ENCODE results near the gene CSRNP2.

The CSRNP2 gene

DNA sequence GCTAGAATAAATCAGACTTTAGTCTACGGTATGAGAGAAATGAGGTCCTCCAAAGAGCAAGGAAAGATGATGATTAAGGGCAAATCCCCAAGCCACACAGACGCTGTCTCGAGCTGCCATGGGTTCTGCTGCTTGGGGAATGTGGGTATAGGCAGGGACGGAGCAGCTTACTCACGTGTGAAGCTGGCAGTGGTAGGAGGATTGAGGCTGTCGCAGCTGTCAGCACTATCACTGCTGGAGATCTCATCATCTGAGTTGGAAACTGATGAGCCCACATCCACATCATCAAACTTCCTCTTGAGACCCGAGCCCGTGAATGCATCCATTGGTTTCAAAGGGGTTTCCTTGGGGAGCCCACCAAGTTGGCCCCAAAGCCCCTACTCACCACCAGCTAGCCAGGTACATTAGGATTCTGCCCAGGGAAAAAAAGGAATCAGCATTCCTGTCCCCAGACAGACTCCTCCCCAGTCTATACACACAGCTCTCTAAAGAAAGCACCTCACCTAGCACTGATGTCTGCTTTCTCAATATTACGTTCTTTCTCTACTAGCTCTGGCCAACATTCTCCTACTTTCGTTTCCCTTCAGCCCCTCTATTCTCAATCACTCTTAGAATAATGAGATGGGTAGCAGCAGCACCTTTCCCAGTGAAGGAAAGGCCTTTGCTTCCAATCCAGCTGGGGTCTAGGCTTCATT, 7.0 kb downstream of the CSRNP2 start:
- DNase-seq: no peak

DNA sequence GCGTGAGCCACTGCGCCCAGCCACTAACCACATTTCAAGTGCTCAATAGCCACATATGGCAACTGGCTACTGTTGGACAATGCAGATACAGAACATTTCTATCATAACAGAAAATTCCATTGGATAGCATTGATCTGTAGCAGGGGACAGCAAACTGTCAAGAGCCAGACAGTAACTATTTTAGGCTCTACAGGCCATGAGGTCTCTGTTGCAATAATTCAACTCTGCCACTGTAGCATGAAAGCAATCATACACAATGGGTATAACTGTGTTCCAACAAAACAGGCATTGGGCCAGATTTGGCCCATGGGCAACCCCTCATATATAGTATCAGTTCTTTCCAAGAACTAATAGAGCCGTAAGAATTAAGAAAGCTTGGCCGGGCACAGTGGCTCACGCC, 8.0 kb downstream of the CSRNP2 start:
- DNase-seq: no peak

DNA sequence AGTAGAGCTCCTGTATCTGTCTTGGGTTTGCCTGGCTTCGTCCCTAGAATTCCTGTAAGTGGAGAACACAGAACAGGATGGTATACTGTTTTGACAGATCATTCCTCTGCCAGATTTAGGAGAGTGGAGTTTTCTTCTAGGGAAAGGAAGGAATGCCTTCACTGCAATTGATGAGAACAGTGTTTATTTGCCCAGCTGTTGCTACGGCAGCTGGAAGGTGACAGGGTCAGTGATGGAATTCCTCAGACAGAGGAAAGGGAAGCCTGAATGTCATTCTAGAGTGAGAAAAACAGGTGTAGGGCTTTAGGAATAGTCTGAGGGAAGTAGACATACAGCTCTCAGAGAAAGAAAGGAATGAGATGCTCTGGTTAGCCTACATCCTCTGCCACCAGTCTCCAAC, 11.7 kb downstream of the CSRNP2 start:
- DNase-seq: no peak

DNA sequence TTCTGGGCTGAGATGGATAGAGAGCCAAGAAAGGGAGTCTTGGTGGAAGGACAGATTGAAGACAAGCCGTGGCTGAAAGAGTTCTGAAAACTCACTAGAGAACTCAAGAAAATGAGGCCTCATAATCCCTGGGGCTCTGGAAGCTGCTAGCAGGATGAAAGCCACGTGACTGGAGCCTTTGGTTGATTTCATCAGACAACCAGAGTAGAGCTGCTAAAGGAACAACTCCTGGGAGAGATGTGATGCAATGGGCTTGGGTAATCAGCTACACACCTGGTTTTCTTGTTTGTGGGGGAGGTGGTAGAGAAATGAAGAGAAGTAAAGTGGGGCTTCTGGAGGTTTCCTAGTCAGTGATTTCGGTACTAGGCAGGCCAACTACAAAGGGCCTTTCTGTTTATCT, 13.4 kb downstream of the CSRNP2 start:
- no peak for DNase-seq

GRCh38 chr12:51067771-51068170, 15.6 kb downstream of the CSRNP2 start:
- DNase-seq: no peak

GRCh38 chr12:51067229-51067628, 16.2 kb downstream of the CSRNP2 start:
- no peak for DNase-seq

DNA sequence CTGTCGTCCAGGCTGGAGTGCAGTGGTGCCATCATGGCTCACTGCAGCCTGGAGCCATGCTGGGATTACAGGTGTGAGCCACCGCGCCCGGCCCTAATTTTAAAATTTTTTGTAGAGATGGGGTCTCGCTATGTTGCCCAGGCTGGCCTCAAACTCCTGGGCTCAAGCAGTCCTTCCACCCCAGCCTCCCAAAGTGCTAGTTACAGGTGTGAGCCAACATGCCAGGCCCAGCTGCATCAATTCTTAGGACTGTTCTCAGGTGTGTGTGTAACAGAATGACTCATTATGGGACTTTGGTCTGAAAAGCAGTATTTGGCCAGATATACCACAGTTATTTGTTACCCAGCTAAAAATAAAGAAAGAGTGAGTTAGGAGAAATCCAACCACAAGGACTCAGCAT, 17.9 kb downstream of the CSRNP2 start:
- no peak for DNase-seq

DNA sequence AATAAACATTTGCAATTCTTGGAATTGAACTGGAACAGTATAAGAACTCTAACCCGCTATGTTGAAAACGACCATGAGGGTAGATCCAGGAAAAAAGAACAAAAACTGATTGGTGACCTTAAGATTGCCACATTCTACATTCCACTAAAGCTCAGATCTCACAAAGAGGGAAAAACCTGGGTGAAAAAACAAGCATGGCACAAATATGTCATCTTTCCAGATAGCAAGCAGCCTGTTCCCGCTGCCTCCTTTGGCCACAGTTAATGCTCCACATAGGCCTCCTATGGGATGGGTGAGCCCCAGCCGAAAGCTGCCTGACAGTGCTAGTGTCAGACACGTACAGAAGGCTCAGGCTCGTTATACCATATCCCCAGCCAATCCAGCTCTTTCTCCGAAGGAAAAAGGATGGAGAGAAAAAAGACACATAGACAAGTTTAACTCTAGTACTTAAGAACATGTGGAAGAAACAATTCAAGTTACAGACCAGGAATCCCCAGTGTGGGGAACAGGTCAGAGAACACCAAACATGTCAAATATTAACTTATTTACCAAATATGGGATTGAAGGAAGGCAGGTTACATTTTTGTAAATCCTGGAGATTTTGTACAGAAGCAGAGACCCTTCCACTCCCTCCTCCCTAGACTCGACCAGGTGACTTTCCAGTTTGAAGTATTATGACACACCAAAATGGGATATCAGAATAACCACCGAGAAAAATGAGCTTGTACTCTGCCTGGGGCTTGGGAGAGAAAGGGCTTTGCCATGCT, 20.6 kb downstream of the CSRNP2 start:
- DNase-seq: no peak

DNA sequence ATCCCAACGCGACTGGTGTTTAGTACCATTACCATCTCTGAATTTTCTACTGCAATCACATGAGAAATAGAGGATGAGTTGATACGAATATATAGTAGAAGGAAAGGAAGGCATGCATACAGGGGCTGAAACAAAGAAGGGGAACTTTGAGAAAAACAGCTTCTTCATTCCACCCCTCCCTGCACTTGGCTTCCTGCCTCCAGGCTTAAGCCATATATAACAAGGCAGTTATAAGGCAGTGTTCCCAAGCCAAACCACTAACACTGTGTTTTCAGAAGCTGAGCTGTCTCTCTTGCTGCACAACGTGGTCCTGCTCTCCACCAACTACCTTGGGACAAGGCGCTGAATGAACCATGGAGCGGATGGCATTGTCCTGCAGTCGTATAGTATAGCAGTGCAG, 24.3 kb downstream of the CSRNP2 start:
- no peak for DNase-seq

- DNase-seq: no peak
Observed at GRCh38 chr12:51056242-51056641, 27.2 kb downstream of the CSRNP2 start.

GRCh38 chr12:51055060-51055459, 28.3 kb downstream of the CSRNP2 start:
- DNase-seq: no peak

GRCh38 chr12:51051787-51052186, 31.6 kb downstream of the CSRNP2 start:
- DNase-seq: no peak

GRCh38 chr12:51049525-51049924, 33.9 kb downstream of the CSRNP2 start:
- no peak for DNase-seq

DNA sequence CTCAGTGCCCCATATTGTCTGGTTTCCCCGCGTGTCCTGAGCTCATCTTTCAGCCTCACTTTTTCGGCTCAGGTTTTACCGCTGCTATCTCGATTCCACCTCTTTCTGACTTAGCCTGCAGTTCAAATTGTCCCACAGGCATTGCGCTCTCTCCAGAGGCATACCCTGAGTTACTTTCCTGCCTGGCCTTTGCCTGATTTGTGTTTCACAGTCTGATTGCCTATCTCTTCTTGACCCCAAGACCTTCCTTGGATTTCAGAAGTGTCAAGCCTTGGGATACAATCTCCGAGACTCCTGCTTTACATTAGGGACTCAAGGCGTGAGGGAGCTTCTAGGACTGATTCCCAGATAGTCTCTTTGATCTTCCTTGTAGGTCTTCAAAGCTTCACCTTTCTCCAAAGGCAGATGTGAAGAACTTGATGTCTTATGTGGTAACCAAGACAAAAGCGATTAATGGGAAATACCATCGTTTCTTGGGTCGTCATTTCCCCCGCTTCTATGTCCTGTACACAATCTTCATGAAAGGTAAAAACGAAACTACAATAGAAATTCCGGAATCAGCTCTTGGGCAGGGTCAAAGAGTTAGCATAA, 34.6 kb downstream of the CSRNP2 start:
- DNase-seq: no peak

DNA sequence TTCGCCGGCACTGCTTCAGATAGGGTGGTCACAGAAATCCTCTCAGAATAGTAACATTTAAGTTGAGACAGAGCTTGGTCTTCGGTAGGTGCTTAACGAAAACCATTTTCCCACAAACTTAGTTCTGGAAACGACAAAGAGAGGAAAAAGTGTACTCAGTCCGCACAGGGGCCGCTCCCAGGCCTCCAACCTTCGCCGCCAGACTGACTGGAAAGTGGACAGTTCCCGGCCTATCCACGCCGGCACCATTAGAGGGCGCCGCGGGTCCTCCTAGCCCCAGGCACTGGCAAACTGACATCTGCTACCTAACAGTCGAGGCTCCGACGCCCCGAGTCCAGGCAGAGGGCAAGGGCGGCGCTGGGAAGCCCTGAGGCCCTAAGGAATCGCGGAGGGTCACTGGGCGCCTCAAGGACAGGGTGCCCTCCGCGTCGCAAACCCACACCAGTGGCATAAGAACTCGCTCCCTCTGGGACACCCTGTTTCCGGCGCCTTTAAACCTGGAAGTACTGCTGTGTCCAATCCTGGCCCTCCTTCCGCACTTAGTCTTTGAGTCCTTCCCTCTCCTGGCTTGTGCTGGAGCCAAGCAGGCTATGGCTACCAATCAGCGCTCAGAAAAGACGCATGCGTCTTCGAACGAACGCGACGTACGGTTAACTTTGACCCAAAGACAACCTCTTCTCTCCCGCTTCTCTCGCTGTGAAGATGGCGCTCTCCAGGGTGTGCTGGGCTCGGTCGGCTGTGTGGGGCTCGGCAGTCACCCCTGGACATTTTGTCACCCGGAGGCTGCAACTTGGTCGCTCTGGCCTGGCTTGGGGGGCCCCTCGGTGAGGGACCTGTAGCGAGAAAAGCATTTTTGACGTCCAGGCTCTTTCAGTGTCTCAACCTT, 35.5 kb downstream of the CSRNP2 start, which contains the start of gene LETMD1:
Gene LETMD1 (plus strand): TSS at position 673 of the 886 bp plus-strand sequence. CDS start 30 bp downstream, at position 703.
- DNase-seq: peak; percentile 97

- no peak for DNase-seq
Observed at GRCh38 chr12:51036279-51036678, 47.1 kb downstream of the CSRNP2 start.

- no peak for DNase-seq
Observed at GRCh38 chr12:51033457-51034089, 49.8 kb downstream of the CSRNP2 start.

DNA sequence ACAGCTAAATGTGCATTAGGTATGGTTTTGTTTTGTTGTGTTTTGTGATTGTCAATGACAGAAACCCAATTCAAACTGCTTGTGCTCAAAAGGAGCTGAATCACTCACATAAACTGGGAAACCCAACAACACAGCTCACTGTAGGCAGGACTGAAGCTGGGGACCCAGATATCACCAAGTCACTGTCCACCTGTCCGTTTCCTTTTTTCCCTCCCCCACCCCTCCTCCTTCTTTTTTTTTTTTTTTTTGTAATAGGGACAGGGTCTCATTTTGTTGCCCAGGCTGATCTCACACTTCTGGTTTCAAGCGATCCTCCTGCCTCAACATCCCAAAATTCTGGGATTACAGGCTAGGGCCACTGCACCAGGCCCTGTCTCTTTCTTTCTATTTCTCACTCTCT, 50.3 kb downstream of the CSRNP2 start:
- DNase-seq: no peak

- no peak for DNase-seq
Observed at GRCh38 chr12:51028813-51029150, 54.6 kb downstream of the CSRNP2 start.

DNA sequence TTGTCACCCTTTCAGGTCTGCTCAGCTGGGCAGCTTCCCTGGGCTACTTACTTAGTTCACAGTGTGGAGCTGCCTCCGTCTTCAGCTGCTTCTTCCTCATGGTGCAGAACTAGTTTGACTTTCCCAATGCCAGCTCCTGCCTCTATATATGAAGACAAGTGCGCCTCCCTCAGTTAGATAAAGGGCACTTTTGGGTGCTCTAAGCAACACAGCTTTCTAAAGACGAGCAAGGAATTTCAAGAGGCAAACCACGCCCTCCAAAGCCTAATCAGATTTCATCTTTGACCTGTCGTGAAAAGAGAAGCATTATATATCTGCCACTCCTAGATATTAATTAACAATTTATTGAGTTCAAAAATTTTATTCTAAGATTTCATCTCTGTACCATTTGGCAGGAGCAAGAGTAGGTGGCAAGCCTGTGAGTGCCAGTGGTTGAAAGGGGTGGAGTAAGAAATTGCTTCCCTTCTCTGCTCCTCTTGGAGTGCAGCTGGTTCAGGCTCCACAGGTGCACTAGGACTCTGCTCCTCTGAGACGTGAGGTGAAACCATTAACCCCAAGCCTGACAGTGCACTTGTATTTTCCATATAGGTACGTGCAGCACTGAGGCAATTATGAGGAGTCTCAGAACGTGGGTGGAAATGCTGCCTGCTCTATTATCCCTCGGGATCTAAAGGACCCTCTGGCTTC, 55.1 kb downstream of the CSRNP2 start:
- no peak for DNase-seq

- no peak for DNase-seq
Observed at GRCh38 chr12:51027342-51027835, 56.0 kb downstream of the CSRNP2 start.

Measured in NCI-H1694 treated with DMSO at 0.1 percent for 48 hours (cell line).